Ishikawa (cell line): Measurements from ENCODE around the gene DLST.

ENCODE experiments used
- CEBPB ChIP-seq: IDR thresholded peaks from 2 replicates; pipeline ENCODE4 v1.6.1; 2012
- CREB1 ChIP-seq: IDR thresholded peaks from 2 replicates; pipeline ENCODE4 v1.6.1; 2012; ENCODE audit warnings: low read depth
- EGR1 ChIP-seq: IDR thresholded peaks from 2 replicates; pipeline ENCODE4 v1.6.1; 2012
- EP300 ChIP-seq: IDR thresholded peaks from 2 replicates; pipeline ENCODE4 v1.6.1; 2012; ENCODE audit warnings: borderline replicate concordance
- FOXM1 ChIP-seq: IDR thresholded peaks from 2 replicates; pipeline ENCODE4 v1.6.1; 2012; ENCODE audit warnings: low read depth, borderline replicate concordance
- NFIC ChIP-seq: IDR thresholded peaks from 2 replicates; pipeline ENCODE4 v1.6.1; 2012
- RAD21 ChIP-seq: IDR thresholded peaks from 2 replicates; pipeline ENCODE4 v1.6.1; 2012; ENCODE audit warnings: low read depth
- TAF1 ChIP-seq: IDR thresholded peaks from 2 replicates; pipeline ENCODE4 v1.6.1; 2012; ENCODE audit warnings: low read depth, mild to moderate bottlenecking
- TCF12 ChIP-seq: IDR thresholded peaks from 2 replicates; pipeline ENCODE4 v1.6.1; 2012; ENCODE audit warnings: low read depth
- TEAD4 ChIP-seq: IDR thresholded peaks from 2 replicates; pipeline ENCODE4 v1.6.1; 2012
- YY1 ChIP-seq: IDR thresholded peaks from 2 replicates; pipeline ENCODE4 v1.6.1; 2012; ENCODE audit warnings: low read depth
- ZBTB7A ChIP-seq: IDR thresholded peaks from 2 replicates; pipeline ENCODE4 v1.6.1; 2012; ENCODE audit warnings: low read depth
- TF ChIP-seq, protein P1 (sequence below): IDR thresholded peaks from 2 replicates; pipeline ENCODE4 v1.6.1; 2012
- TF ChIP-seq, protein P2 (sequence below): IDR thresholded peaks from 2 replicates; pipeline ENCODE4 v1.6.1; 2012
- TF ChIP-seq, protein P3 (sequence below): IDR thresholded peaks from 2 replicates; pipeline ENCODE4 v1.6.1; 2012; ENCODE audit warnings: low read depth, mild to moderate bottlenecking

Gene DLST

DNA sequence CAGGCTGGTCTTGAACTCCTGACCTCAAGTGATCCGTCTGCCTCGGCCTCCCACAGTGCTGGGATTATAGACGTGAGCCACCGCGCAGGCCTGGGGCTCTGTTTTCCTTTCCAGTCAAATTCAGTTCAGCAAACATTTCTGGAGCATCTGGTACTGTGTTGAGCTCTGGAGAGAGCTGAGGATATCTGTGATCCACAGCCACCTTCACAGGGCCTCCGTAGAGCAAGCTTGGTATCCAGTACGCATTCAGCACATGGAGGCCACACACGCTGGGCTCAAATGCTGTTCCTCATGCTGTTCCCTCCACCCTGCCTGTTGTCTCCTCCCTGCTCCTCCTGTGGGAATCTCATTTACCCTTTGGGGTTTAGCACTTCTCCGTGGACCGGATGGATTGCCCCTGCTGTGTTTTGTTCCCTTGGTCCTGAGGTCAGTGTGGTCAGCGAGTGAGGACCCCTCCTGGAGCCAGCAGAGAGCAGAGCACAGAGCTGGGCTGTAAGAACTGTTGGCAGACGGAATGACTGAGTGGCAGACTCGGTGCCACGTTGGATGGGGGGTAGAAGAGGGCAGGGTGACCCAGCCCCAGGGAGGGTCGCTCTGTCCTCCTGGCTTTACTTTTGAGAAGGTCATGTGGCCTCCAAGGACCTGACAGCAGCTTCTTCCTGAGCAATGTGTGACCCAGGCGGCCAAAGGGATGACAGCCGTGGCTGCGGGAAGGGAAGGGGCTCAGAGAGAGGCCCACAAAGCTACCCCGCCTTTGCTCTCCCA is 40.5 kb downstream of the DLST start:
- no peak for TF ChIP-seq ZBTB7A
- no peak for TF ChIP-seq TEAD4
- no peak for TF ChIP-seq CEBPB
- TF ChIP-seq, protein P1, sequence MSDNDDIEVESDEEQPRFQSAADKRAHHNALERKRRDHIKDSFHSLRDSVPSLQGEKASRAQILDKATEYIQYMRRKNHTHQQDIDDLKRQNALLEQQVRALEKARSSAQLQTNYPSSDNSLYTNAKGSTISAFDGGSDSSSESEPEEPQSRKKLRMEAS, result no peak
- no peak for TF ChIP-seq EP300
- no peak for TF ChIP-seq YY1
- TF ChIP-seq CREB1, result no peak
- TF ChIP-seq, protein P2, sequence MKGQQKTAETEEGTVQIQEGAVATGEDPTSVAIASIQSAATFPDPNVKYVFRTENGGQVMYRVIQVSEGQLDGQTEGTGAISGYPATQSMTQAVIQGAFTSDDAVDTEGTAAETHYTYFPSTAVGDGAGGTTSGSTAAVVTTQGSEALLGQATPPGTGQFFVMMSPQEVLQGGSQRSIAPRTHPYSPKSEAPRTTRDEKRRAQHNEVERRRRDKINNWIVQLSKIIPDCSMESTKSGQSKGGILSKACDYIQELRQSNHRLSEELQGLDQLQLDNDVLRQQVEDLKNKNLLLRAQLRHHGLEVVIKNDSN, result no peak
- no peak for TF ChIP-seq FOXM1
- no peak for TF ChIP-seq NFIC
- no peak for TF ChIP-seq TCF12
- TF ChIP-seq, protein P3, sequence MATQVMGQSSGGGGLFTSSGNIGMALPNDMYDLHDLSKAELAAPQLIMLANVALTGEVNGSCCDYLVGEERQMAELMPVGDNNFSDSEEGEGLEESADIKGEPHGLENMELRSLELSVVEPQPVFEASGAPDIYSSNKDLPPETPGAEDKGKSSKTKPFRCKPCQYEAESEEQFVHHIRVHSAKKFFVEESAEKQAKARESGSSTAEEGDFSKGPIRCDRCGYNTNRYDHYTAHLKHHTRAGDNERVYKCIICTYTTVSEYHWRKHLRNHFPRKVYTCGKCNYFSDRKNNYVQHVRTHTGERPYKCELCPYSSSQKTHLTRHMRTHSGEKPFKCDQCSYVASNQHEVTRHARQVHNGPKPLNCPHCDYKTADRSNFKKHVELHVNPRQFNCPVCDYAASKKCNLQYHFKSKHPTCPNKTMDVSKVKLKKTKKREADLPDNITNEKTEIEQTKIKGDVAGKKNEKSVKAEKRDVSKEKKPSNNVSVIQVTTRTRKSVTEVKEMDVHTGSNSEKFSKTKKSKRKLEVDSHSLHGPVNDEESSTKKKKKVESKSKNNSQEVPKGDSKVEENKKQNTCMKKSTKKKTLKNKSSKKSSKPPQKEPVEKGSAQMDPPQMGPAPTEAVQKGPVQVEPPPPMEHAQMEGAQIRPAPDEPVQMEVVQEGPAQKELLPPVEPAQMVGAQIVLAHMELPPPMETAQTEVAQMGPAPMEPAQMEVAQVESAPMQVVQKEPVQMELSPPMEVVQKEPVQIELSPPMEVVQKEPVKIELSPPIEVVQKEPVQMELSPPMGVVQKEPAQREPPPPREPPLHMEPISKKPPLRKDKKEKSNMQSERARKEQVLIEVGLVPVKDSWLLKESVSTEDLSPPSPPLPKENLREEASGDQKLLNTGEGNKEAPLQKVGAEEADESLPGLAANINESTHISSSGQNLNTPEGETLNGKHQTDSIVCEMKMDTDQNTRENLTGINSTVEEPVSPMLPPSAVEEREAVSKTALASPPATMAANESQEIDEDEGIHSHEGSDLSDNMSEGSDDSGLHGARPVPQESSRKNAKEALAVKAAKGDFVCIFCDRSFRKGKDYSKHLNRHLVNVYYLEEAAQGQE, result no peak
- TF ChIP-seq TAF1, result no peak
- no peak for TF ChIP-seq RAD21
- no peak for TF ChIP-seq EGR1

DNA sequence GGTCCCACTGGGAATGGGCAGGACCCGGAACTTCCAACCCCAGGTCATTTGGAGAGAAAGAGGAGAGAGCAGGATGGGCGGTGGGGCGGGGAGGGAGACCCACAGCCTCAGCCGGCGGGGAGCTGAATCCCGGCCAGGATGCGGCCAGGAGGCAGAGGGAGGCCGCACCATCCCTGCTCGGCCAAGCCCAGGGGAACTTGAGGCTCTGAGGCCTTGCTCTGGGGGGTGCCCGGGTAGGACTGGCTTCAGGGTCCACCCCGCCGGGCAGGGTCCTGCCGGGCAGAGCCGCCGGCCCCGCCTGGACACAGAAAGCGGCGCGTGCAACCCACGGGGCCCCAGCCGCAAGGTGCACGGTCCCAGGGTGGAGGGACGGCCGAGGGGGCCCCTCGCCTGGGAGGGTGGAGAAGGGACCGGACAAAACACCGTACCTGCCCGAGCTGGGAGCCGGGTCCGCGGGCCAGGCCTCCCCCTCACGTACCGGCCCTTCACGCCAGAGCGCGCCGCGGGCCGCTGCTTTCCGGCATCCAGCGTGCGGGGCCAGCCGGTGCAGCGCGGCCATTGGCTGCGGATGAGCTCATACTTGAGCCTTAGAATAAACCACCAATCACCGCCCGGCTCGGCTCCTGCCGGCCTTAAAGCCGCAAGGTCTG is 41.2 kb downstream of the DLST start, which contains the start of gene RPS6KL1:
TSS of gene RPS6KL1 (minus strand) at position 509 of the 650 bp plus-strand sequence. CDS start 1,719 bp downstream, outside the sequence.
- TF ChIP-seq NFIC (no peak), FOXM1 (no peak), TAF1 (peak; percentile 78), TCF12 (no peak), EP300 (no peak), CEBPB (no peak), CREB1 (no peak), TEAD4 (peak; percentile 21; the same call in 1 of the 2 replicates), YY1 (no peak), EGR1 (no peak), RAD21 (no peak), ZBTB7A (peak; percentile 70)
- TF ChIP-seq, protein P3, result no peak
- TF ChIP-seq, protein P1, result peak; percentile 71
- TF ChIP-seq, protein P2, result no peak

DNA sequence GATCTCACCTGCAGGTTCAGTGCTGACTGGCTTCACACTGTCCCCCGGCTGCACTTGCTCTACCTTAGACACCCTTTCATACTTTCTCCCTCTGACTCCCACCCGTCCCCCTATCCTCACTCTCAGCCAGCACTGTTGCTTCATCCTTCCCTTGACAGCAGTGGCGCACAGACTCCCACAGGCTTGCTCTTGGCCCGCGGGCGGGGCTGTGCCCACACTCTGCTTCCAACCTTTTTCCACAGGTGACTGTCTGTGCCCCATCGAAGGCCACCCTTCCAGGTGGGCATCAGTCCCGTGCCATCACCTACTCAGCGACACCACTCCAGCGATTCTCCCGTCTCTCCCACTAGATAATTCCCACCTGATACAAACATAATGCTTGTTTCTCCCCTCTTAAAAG is 42.3 kb downstream of the DLST start:
- TF ChIP-seq EGR1, result no peak

DNA sequence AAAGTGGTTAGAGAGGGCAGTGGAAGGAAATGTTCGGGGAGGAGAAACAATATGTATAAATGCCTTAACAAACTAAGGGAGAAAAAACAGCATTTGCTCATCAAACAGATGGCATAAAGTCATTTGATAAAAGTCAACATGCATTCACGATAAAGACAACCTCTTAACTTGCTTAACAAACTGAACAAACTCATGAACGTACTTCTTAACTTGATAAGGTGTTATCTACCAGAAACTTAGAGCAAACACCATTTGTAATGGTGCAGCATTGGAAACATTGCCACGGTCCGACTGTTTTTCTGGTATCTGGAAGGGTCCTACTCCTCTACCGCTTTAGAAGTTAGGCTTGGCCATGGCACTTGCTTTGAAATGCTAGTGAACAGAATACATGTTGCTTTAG is 45.5 kb downstream of the DLST start:
- TF ChIP-seq FOXM1, result no peak
- TF ChIP-seq NFIC, result no peak
- TF ChIP-seq, protein P3, result no peak
- no peak for TF ChIP-seq YY1
- TF ChIP-seq RAD21, result no peak
- TF ChIP-seq EGR1, result no peak
- TF ChIP-seq EP300, result no peak
- TF ChIP-seq TCF12, result no peak
- TF ChIP-seq, protein P1, result no peak
- TF ChIP-seq, protein P2, result no peak
- no peak for TF ChIP-seq CREB1
- TF ChIP-seq ZBTB7A, result no peak
- no peak for TF ChIP-seq TAF1
- TF ChIP-seq CEBPB, result no peak
